Measurements from ENCODE around the gene NOS1. TPM values are rescaled to one million over a fixed set of nuclear protein-coding genes. Genes with fewer than 3 reads are reported as not detected.
A peak's percentile ranks its signal among the peaks of the same experiment; 100 is the strongest.

Gene NOS1
- total RNA-seq, 1 experiment from 2014 or later: 25.2 TPM

GRCh38 chr12:117298191-117298590 lies 63.2 kb downstream of the NOS1 start:
- no peak for DNase-seq (ENCODE audit: low spot score)
- Histone ChIP-seq H3K4me3 (ENCODE audit: low read depth, low read length, poor library complexity, severe bottlenecking) (no peak overlapping the region), H3K27me3 (replicated peaks; ENCODE audit: insufficient read depth, low read depth, low read length, poor library complexity) (no peaks in the 10 kb centered on the region), H3K9me3 (ENCODE audit: low read depth, low read length, poor library complexity, severe bottlenecking) (no peaks in the 10 kb centered on the region), H3K27ac (ENCODE audit: low read depth, low read length, poor library complexity, severe bottlenecking) (no peak overlapping the region), H3K36me3 (ENCODE audit: insufficient read depth, low read length, poor library complexity, severe bottlenecking) (peaks cover 8% of the 10 kb centered on the region), H3K4me1 (ENCODE audit: insufficient read depth, low read length, poor library complexity, severe bottlenecking) (no peaks in the 10 kb centered on the region)
- intact Hi-C loops (cut with micrococcal nuclease; ENCODE audit: unreplicated experiment): no loop called here
- TF ChIP-seq CTCF (conservative IDR thresholded peaks at IDR 0.05; ENCODE audit: low read depth, low read length): no peak
- no peak for TF ChIP-seq EZH2 (IDR thresholded peaks at IDR 0.05; ENCODE audit: borderline replicate concordance, low read depth, low read length, poor library complexity, severe bottlenecking)
- BruUV-seq (replicated peaks): no TSS peak
- CTCF ChIA-PET: no interaction called here
- POLR2A ChIA-PET (ENCODE audit: low non-redundant PET): no interaction called here

- Histone ChIP-seq H3K27me3 (replicated peaks; ENCODE audit: insufficient read depth, low read depth, low read length, poor library complexity) (no peaks in the 10 kb centered on the region), H3K9me3 (ENCODE audit: low read depth, low read length, poor library complexity, severe bottlenecking) (no peaks in the 10 kb centered on the region), H3K4me3 (ENCODE audit: low read depth, low read length, poor library complexity, severe bottlenecking) (no peak overlapping the region), H3K4me1 (ENCODE audit: insufficient read depth, low read length, poor library complexity, severe bottlenecking) (no peaks in the 10 kb centered on the region), H3K27ac (ENCODE audit: low read depth, low read length, poor library complexity, severe bottlenecking) (no peak overlapping the region), H3K36me3 (ENCODE audit: insufficient read depth, low read length, poor library complexity, severe bottlenecking) (peaks cover 12% of the 10 kb centered on the region)
- TF ChIP-seq EZH2 (IDR thresholded peaks at IDR 0.05; ENCODE audit: borderline replicate concordance, low read depth, low read length, poor library complexity, severe bottlenecking) (no peak), CTCF (conservative IDR thresholded peaks at IDR 0.05; ENCODE audit: low read depth, low read length) (no peak)
- BruUV-seq (replicated peaks): no TSS peak
- intact Hi-C loops (cut with micrococcal nuclease; ENCODE audit: unreplicated experiment): no loop called here
- ChIA-PET POLR2A (ENCODE audit: low non-redundant PET) (no interaction called here), CTCF (no interaction called here)
- peak; percentile 22 for DNase-seq (ENCODE audit: low spot score)
Observed at GRCh38 chr12:117294189-117294603, 67.2 kb downstream of the NOS1 start.

GRCh38 chr12:117293510-117293909 lies 67.9 kb downstream of the NOS1 start:
- BruUV-seq (replicated peaks): no TSS peak
- peaks cover 15% of the 10 kb centered on the region for H3K36me3 ChIP-seq (ENCODE audit: insufficient read depth, low read length, poor library complexity, severe bottlenecking)
- no peak for TF ChIP-seq CTCF (conservative IDR thresholded peaks at IDR 0.05; ENCODE audit: low read depth, low read length)
- TF ChIP-seq EZH2 (IDR thresholded peaks at IDR 0.05; ENCODE audit: borderline replicate concordance, low read depth, low read length, poor library complexity, severe bottlenecking): no peak
- H3K27me3 ChIP-seq (replicated peaks; ENCODE audit: insufficient read depth, low read depth, low read length, poor library complexity): no peaks in the 10 kb centered on the region
- H3K27ac ChIP-seq (ENCODE audit: low read depth, low read length, poor library complexity, severe bottlenecking): no peak overlapping the region
- DNase-seq (ENCODE audit: low spot score): no peak
- intact Hi-C loops (cut with micrococcal nuclease; ENCODE audit: unreplicated experiment): no loop called here
- POLR2A ChIA-PET (ENCODE audit: low non-redundant PET): no interaction called here
- no peaks in the 10 kb centered on the region for H3K9me3 ChIP-seq (ENCODE audit: low read depth, low read length, poor library complexity, severe bottlenecking)
- H3K4me1 ChIP-seq (ENCODE audit: insufficient read depth, low read length, poor library complexity, severe bottlenecking): no peaks in the 10 kb centered on the region
- CTCF ChIA-PET: no interaction called here
- no peak overlapping the region for H3K4me3 ChIP-seq (ENCODE audit: low read depth, low read length, poor library complexity, severe bottlenecking)

All from A673 (cell line).